Subcutaneous abdominal adipose tissue (tissue), 5 donors: ENCODE measurements around the gene ZMYND19.

Source experiments
- H3K27ac ChIP-seq: one replicate; pipeline ENCODE4 v1.7.0; 2013; ENCODE audit warnings: low read depth, mild to moderate bottlenecking, inconsistent platforms, low read length, moderate library complexity
- H3K27me3 ChIP-seq, 5 donors: one replicate each; pipeline ENCODE4 v1.7.0; 2013; ENCODE audit warnings: low read length in 5 of 5, inconsistent platforms in 1 of 5; ENCODE audit not compliant: control insufficient read depth in 5 of 5, insufficient read depth in 4 of 5
- H3K36me3 ChIP-seq, 5 donors: one replicate each; pipeline ENCODE4 v1.7.0; 2013; ENCODE audit warnings: low read length in 5 of 5; ENCODE audit not compliant: control insufficient read depth in 5 of 5, insufficient read depth in 5 of 5
- H3K4me1 ChIP-seq, 5 donors: one replicate each; pipeline ENCODE4 v1.7.0; 2013; ENCODE audit warnings: low read length in 5 of 5, mild to moderate bottlenecking in 3 of 5, moderate library complexity in 1 of 5; ENCODE audit not compliant: control insufficient read depth in 5 of 5, insufficient read depth in 5 of 5
- H3K4me3 ChIP-seq, 5 donors: one replicate each; pipeline ENCODE4 v1.7.0; 2013; ENCODE audit warnings: low read length in 5 of 5, low read depth in 1 of 5
- H3K9ac ChIP-seq, 5 donors: one replicate each; pipeline ENCODE4 v1.7.0; 2013; ENCODE audit warnings: low read length in 5 of 5, mild to moderate bottlenecking in 4 of 5, moderate library complexity in 3 of 5
- H3K9me3 ChIP-seq, 5 donors: one replicate each; pipeline ENCODE4 v1.7.0; 2013; ENCODE audit warnings: low read length in 5 of 5; ENCODE audit not compliant: control insufficient read depth in 5 of 5
- donor health status: healthy.
- donor health status: healthy.
- donor health status: healthy.
- donor health status: healthy.
- donor health status: healthy.

The ZMYND19 gene

DNA sequence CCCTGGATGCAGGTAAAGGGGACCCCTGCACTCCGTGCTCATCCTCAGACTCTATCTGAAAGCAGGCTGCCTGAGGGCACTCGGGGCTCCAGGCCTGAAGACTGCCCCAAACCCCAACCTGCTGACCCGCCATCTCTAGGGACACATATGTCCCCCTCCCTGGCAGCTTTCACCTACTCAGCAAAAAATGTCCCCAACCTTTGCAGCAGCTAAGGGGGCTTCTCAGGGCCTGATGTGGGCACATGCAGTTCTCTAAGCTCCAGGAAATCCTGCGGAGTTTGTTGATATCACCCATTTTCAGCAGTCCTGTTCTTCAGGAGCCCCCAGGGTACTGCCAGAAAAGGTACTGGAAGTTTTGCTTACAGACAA, 9.4 kb downstream of the ZMYND19 start:
- H3K27ac ChIP-seq: no peak overlapping the region
- H3K9ac ChIP-seq: peak overlapping the region in 1 of 5 donors; percentile 9
- H3K4me1 ChIP-seq: peaks cover 3 to 35% (median 26%) of the 10 kb centered on the region in 5 donors
- peaks cover 0 to 47% (median 40%) of the 10 kb centered on the region in 5 donors for H3K36me3 ChIP-seq
- no peak overlapping the region for H3K4me3 ChIP-seq
- no peaks in the 10 kb centered on the region for H3K27me3 ChIP-seq
- H3K9me3 ChIP-seq: no peaks in the 10 kb centered on the region

DNA sequence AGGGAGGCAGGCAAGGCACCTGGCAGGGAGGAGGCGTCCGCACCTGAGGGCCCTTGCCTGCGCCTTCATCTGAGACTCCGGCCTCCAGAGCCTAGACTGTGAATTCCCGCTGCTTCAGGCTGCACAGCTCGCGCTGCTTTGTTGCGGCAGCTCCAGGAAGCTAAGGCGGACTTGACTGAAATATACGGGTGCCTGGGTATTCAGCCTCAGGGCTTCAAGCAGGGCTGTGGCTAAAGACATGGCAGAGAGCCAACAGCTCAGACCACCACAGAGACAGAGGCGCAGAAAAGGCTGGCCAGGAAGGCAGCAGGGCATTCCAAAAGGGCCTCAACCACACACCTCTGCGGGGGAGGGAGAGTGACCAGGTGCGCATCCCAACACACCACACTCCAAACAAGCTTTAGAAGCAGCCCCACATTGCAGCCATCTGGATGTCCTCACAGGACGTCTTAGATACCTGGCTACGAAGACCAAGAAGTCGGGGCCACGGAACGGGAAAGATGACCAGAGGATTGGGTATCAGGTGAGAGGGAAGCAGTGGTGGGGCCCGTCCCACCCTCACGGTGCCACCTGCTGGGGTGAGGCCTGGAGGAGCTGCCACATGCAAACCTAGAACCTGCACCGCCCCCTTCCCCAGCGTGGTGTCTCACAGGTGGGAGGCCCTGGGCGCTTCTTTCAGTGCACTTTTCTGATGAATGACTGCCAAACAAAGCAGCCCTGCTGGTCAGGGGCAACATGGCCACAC, 9.9 kb downstream of the ZMYND19 start:
- Histone ChIP-seq H3K9ac (no peak overlapping the region), H3K36me3 (peaks cover 0 to 47% (median 41%) of the 10 kb centered on the region in 5 donors), H3K4me3 (no peak overlapping the region)

DNA sequence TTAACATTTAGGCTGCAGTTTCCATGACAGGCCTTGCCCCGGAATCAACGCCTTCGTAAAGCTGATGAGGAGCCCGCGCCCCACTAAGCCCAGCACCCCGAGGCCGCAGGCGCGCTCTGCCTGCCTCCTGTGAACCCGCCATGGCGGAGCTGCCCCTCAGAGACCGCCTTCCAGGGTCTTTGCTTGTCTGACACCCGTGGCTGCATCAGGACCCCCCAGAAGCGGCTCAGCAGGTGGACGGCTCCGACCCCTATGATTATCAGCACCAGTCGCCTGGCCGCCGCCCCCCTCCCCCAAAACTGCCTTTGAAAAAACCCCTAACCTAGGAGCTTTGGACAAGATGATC, 11.1 kb downstream of the ZMYND19 start:
- H3K9ac ChIP-seq: peak overlapping the region in 4 of 5 donors; percentile 59 to 84 (median 81)
- H3K27me3 ChIP-seq: no peaks in the 10 kb centered on the region
- peaks cover 0 to 52% (median 50%) of the 10 kb centered on the region in 5 donors for H3K36me3 ChIP-seq
- H3K27ac ChIP-seq: peak overlapping the region; percentile 57
- peaks cover 5 to 35% (median 26%) of the 10 kb centered on the region in 5 donors for H3K4me1 ChIP-seq
- peak overlapping the region in 4 of 5 donors; percentile 81 to 92 (median 87) for H3K4me3 ChIP-seq
- no peaks in the 10 kb centered on the region for H3K9me3 ChIP-seq

More for the DNA sequence above, 9.9 kb downstream of the ZMYND19 start:
- peaks cover 5 to 35% (median 26%) of the 10 kb centered on the region in 5 donors for H3K4me1 ChIP-seq
- no peak overlapping the region for H3K27ac ChIP-seq
- H3K9me3 ChIP-seq: no peaks in the 10 kb centered on the region
- H3K27me3 ChIP-seq: no peaks in the 10 kb centered on the region

DNA sequence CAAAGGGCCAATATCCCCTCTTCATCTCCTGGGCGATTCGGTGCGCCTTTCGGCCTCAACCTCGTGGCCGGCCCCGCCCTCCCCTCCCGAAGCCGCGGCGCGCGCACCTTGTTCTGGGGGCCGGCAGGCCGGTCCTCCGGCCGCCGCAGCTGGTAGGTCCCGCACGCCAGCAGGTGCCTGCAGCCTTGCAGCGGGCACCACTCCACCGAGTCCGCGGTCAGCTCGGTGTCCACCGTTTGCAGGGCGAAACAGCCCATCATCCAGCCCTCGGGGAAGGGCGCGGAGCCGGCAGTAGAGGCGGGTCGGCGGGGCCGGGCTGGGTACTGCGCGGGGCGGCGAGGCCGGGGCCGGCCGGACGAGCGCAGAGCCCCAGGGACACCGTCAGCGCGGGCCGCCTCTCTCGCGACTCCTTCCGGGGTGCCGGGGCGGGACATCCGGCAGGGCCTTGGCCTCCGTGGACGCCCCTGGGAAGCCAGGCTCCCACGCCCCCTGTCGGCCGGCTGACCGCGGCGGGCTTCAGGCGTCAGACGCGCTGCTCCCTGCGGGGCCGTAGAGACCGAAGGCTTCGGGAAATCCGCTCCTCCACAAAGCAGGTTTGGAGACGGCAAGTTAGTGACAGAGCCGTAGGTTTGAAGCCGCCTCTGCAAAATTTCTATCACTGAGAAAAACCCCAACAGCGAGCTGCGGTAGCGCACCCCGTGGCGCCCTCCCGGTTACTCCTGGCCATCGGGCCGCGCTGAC, 11.6 kb downstream of the ZMYND19 start, which contains the start of gene DPH7:
TSS of gene DPH7 (minus strand) at position 408 of the 741 bp plus-strand sequence. CDS start at position 260, 148 bp downstream.
- Histone ChIP-seq H3K9me3 (no peaks in the 10 kb centered on the region), H3K4me3 (peak within 1 kb of the TSS; percentile 40 to 92 (median 87)), H3K9ac (peak within 1 kb of the TSS; percentile 68 to 86 (median 84)), H3K27ac (peak within 1 kb of the TSS; percentile 57), H3K27me3 (no peaks in the 10 kb centered on the region), H3K4me1 (peaks cover 5 to 35% (median 26%) of the 10 kb centered on the region in 5 donors), H3K36me3 (peaks cover 0 to 51% (median 50%) of the 10 kb centered on the region in 5 donors)

DNA sequence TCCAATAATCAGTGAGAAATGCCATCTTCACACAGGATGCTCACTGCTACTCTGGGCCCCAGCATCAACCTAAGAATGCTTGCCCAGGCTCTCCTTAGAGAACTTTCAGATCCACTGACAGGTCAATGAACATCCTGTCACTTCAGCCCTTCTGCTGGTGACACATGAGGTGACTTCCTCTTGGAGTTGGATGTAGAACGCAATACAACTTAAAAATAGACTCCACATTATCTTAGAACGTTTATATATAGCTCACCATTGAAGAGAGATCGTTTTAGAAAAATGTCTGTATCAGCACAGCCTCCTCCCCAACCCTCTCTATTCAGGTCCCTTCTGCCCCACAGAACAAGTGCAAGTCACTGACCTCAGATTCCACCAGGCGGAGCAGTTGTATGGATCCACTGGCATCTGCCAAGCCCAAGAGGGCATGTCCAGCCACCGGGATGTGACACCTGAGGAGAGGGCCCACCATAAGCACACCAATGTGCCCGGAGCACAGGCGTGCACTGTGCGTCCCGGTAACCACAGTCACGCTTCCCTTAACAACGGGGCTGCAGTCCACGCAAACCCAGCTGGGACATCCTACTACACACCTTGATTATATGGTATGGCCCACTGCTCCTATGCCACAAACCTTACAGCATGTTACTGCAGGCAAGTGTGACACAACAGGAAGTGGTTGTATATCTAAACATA, 14.4 kb downstream of the ZMYND19 start:
- Histone ChIP-seq H3K9me3 (no peaks in the 10 kb centered on the region), H3K4me3 (no peak overlapping the region), H3K4me1 (peaks cover 5 to 35% (median 26%) of the 10 kb centered on the region in 5 donors), H3K27me3 (no peaks in the 10 kb centered on the region), H3K36me3 (peaks cover 3 to 39% (median 38%) of the 10 kb centered on the region in 5 donors), H3K27ac (no peak overlapping the region), H3K9ac (peak overlapping the region in 2 of 5 donors; percentile 1 to 26)

DNA sequence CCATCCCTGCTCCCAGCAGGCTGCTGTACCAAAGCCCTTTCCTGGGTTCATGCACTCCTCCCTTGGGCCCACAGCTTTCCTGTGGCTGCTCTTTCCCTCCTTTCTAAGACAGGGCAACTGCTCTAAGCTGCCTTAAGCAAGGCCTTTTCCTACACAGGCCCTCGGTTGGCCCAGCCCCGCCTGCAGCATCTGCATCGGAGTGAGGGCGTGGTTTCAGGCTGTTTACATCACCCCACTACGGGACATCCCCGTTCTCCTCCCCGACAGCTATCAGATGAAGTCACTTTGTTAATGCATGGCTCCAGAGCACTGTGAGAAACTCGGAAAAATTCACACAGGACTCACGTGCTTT, 15.0 kb downstream of the ZMYND19 start:
- Histone ChIP-seq H3K4me3 (no peak overlapping the region), H3K27me3 (no peaks in the 10 kb centered on the region), H3K36me3 (peaks cover 3 to 43% (median 39%) of the 10 kb centered on the region in 5 donors), H3K4me1 (peaks cover 5 to 34% (median 24%) of the 10 kb centered on the region in 5 donors), H3K9ac (peak overlapping the region in 2 of 5 donors; percentile 1 to 26), H3K27ac (no peak overlapping the region), H3K9me3 (no peaks in the 10 kb centered on the region)

DNA sequence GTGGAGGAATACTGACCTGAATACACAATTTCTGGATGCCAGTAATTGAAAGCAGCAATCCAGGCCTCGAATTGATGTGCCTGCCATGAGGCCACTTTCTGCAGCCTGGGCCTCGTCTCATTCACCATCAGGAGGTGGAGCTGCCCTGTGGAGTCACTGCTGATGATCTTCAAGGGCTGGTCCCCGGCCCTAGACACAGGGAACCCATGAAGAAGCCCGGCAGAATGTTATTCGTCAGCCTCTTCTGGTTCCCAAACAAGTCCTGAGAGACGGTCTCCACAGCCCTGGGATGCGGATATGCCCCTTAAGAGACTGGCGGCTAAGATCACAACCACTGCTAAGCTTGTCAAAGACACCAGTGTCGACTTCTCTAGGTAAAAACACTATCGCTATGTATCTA, 16.1 kb downstream of the ZMYND19 start:
- no peaks in the 10 kb centered on the region for H3K27me3 ChIP-seq
- H3K27ac ChIP-seq: no peak overlapping the region
- H3K4me3 ChIP-seq: no peak overlapping the region
- no peak overlapping the region for H3K9ac ChIP-seq
- H3K36me3 ChIP-seq: peaks cover 3 to 45% (median 39%) of the 10 kb centered on the region in 5 donors
- no peaks in the 10 kb centered on the region for H3K9me3 ChIP-seq
- peaks cover 5 to 27% (median 17%) of the 10 kb centered on the region in 5 donors for H3K4me1 ChIP-seq

DNA sequence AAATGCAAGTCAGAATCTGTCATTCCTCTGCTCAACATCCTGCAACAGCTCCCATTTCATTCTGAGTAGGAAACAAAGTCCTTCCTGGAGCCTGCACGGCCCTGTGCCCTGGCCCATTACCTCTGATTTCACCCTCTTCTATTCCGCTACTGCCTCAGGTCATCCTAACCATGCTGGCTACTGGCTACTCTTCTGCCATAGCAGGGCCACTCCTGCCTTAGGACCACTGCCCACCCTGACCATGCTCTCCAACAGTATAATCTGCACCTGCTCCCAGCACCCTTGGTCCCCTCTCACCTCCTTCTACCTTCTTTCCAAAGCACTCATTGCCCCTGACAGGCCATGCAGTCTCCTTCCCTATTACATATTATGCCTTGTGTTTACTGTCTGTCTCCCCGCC, 19.7 kb downstream of the ZMYND19 start:
- Histone ChIP-seq H3K4me1 (peaks cover 0 to 2% (median 0%) of the 10 kb centered on the region in 5 donors), H3K27me3 (no peaks in the 10 kb centered on the region), H3K27ac (no peak overlapping the region), H3K36me3 (peaks cover 3 to 40% (median 31%) of the 10 kb centered on the region in 5 donors), H3K9me3 (no peaks in the 10 kb centered on the region), H3K9ac (no peak overlapping the region), H3K4me3 (no peak overlapping the region)

DNA sequence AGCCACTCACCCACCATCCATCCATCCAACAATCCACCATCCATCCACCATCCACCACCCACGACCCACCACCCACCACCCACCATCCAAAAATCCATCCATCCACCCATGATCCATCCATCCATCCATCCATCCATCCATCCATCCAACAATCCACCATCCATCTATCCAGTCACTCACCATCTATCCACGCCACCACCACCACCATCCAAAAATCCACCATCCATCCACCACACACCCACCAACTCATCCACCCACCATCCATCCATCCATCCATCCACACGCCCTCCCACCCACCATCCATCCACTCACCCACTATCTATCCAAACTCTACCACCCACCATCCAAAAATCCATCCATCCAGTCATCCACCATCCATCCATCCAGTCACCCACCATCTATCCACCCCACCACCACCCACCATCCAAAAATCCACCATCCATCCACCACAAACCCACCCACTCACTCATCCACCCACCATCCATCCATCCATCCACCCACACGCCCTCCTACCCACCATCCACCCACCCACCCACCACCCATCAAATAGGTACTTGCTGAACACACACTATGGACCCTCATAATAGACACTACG, 20.6 kb downstream of the ZMYND19 start:
- no peak overlapping the region for H3K4me3 ChIP-seq
- H3K36me3 ChIP-seq: peaks cover 3 to 37% (median 26%) of the 10 kb centered on the region in 5 donors
- no peak overlapping the region for H3K9ac ChIP-seq
- H3K9me3 ChIP-seq: no peaks in the 10 kb centered on the region
- H3K27me3 ChIP-seq: no peaks in the 10 kb centered on the region
- no peaks in the 10 kb centered on the region for H3K4me1 ChIP-seq
- H3K27ac ChIP-seq: no peak overlapping the region
